GM12874 (cell line): ENCODE results near the gene SARNP.

ENCODE experiments used
- CTCF ChIP-seq: IDR thresholded peaks from 2 replicates; pipeline ENCODE4 v1.5.1; 2011; ENCODE audit warnings: low read depth, mild to moderate bottlenecking, control low read depth, low read length, moderate library complexity; ENCODE audit not compliant: insufficient read depth

Gene SARNP

DNA sequence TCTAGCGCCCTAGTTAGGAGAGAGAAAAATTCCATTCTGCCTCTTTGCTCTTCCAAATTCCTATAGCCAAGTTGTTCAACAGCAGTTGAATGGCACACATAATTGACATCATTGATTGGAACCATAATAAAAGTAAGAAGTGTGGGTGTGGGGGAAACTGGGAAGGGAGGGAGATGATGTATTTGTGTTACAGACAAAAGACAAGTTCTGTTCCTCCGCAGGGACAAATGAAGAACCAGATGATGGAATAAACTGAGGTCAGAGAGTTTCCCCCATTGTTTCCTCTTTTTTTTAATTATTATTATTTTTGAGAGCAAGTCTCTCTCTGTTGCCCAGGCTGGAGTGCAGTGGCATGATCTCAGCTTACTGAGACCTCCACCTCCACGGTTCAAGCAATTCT lies 39.7 kb downstream of the SARNP start:
- TF ChIP-seq CTCF = no peak

DNA sequence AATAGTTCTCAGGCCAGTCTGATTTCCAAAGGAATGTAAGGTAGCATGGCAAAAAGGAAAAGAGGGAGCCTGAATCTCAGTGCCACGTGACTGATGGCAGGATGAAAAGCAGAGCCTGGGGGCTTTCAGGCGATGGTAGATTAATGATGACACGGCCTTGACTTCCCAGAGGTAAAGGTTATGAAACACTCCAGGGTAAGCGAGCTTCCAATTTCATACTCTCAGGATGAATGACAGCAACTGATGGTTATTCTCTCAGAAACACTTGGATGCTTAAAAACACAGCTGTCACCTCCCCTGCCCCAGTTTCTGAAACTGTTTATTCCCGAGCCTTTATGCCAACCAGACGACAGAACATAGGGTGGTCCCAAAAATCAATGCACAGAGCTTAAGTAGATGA lies 45.8 kb downstream of the SARNP start:
- TF ChIP-seq CTCF = no peak

GRCh38 chr12:55767156-55767555 lies 50.4 kb downstream of the SARNP start:
- TF ChIP-seq CTCF = no peak

DNA sequence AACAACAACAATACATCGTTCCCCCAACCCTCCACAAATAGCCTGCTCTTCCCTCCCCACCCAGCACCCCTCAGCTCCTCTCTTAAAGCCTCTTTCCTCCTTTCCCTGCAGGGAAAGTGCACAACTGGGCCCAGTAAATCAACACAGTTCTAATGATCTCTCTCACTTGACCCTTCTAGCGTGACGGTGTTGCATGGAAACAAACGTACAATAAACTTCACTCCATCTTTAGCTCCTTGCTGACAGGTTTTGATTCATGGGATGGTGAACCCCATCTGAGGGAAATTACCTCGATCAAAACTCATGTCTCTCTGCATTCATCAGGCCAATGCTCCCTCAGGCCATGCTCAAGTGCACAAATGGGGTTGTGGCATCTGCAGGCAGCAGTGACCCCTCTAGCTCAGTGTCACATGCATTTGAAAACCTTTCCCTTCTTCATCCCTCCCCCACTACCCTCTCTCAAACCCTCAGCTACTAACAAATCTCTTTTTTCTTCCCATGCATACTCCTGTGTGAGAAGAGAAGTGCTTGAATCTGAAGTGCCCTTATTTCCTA lies 51.7 kb downstream of the SARNP start:
- no peak for TF ChIP-seq CTCF

GRCh38 chr12:55762646-55763045 lies 54.9 kb downstream of the SARNP start:
- no peak for TF ChIP-seq CTCF

- no peak for TF ChIP-seq CTCF
Measured at GRCh38 chr12:55760663-55761062, 56.9 kb downstream of the SARNP start.

DNA sequence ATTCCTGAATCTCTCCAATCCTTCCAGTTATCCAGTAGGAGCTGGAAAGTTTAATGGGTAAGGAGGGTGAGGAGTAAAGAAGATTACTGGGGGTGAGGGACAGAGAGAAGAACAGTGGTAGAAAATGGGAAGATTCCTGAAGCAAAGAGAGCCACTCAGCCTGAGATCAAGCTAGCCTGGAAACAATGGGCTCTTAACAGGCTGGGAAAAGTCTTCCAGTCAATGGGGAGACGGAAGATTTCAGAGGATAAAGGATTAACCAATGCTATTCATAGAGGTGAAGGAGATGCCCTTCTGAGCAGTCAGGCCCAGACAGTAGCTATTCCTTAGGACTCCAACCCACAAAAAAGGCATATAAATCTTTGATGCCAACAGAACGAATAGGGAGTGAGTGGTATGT lies 59.8 kb downstream of the SARNP start:
- TF ChIP-seq CTCF = no peak
